GM21619 (cell line): Measurements from ENCODE around the gene OSBPL3.

Experiments
- ATAC-seq: cut with Tn5 transposase; IDR thresholded peaks from one replicate; pipeline ENCODE4 v1.9.1; 2021; ENCODE audit not compliant: unreplicated experiment

OSBPL3 gene

DNA sequence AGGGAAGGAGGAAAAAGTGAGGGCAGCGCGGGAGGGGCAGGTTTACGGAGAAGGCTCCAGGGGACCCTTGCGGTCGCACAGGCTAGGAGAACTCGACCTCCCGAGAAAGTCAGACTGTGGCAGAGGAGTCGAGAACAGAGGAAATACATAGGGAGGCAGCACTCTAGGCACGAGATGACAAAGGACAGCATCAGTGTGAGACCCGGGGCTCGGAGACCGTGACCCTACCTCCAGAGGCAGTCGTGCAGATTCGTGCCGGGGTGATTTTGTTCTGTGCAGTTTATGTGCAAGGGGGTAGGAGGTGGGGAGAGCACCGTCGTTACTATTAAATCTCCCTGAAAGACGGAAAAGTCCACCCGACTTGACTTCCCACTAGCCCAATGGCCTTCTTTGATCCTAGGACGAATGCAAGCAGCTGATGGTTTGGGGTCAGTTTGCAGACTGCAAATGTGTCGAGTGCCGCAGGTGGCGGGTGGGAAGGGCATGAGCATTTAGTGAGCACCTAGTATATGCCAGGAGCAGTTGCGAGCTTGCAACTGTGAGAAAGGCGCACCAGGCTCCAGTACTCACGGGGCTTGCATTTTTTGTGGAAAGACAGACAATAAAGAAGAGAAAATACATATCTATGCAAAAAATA lies 674 bp upstream of the OSBPL3 start:
- peak; percentile 5 for ATAC-seq

DNA sequence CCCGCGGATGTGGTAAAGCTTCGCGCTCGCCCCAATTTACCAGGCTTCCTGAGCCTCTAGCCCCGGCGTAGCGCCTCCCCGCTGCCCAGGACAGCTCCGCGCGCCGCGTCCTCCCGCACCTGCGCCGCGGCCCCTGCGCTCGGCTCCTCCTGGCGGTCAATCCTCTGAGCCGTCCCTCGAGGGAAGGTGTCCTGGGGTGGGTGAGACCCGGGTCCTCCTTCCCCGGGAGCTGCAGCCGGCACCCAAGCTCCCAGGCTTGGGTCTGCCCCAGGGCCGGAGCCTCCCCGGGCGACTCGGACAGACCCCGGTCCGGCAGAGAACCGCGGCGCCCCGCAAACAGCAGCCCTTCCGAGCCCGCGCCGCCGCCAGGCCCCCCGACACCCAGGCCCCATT lies 512 bp downstream of the OSBPL3 start:
- peak; percentile 43 for ATAC-seq

DNA sequence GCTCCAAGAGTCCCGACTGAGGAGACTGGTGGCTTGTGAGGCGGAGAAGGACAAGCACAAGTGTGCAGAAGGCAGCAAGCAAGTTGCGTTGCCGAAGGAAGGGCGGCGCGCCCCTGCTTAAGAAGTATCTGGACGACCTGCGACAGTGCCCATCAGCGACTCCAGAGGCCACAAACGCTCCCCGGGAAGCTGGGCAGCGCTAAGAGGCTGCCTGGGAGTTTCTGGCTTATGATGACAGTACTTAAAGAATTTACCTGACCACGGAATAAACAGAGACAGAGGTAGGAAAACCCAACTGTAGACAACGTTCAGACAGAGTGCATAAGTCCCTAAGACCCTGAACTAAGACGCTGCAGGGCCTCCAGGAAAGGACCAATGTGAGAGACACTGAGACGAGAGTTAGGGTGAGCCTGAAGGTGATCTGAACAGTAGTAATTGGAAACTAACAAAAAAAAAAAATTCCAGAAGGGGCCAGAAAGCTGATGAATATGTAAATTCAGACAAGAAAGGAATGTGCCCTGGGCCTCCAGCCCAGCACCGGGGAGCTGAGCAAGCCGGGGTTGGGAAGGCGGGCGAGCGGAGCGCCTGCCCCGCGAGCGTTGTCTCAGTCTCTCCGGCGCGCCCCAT lies 1.0 kb downstream of the OSBPL3 start:
- ATAC-seq: peak; percentile 0

DNA sequence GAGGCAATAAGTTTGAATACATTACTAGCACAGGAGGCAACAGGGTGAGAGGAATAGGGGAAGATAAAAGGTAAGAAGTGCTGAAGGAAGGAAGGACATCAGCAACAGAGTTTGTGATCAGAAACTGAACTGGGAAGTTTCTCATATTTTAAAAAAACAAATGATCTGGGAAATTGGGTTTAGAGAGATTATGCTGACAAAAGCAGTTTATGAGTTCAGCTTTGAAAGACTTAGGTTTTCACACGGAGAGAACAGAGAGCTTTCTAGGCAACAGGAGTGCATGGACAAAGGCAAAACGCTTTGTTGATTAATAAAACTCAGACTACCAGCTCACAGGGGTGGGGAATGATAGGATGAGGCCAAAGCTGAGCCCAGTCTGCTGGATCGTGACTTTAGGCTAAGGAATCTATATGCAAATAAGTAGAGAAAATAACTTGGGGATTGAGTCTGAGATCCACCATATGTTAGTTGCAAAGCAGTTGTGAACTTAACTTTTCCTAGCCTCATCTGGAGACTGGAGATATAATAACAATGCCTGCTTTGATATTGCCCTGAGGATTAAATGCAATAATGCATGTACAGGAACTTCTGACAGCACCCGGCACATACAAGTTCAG lies 4.2 kb downstream of the OSBPL3 start:
- no peak for ATAC-seq

DNA sequence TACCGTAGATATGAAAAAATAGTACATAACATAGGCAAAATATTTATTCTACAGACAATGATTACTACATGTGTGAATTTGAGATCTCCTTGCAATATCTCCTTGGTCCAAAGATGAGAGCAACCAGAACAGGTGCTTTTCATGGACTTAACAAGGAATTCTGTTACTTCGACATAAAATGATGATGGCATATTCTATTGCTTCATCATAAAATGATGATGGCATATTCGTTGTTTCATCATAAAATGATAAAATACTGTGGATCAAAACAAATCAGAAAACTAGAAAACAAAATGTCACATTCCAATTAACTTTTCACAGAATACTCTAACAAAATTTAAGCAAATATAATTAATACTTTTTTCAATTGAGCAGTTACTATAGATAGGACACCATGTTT lies 4.8 kb downstream of the OSBPL3 start:
- no peak for ATAC-seq

DNA sequence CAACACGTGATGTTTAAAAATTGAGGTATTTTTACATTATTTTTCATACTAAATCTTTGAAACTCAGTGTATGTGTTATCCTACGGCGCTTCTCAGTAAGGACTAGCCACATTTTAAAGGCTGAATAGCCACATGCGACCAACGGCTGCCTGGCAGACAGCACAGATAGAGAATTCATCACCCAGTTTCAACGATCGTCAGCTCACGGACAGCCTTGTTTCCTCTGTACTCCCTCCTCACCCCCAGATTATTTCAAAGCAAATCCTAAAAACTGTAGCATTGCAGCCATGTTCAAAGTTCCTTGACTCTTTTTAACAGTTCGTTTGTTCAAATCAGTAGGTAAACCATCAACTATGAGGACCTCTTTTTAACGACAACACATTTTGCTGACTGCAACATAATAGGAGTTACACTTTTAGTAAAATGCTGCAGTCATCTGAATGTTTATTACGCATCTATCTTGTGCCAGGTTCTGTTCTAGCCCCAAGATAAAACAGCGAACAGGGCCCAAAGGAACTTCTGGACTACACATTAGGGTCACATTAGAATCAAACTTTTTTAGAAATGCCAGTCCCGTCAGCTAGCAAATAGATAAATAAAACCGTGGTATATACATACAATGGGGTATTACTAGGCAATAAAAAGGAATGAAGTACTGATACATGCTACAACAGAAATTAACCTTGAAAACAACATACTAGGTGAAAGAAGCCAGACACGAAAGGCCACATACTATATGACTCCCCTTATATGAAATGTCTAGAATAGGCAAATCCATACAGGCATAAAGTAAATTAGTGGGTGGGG lies 5.7 kb downstream of the OSBPL3 start:
- no peak for ATAC-seq

DNA sequence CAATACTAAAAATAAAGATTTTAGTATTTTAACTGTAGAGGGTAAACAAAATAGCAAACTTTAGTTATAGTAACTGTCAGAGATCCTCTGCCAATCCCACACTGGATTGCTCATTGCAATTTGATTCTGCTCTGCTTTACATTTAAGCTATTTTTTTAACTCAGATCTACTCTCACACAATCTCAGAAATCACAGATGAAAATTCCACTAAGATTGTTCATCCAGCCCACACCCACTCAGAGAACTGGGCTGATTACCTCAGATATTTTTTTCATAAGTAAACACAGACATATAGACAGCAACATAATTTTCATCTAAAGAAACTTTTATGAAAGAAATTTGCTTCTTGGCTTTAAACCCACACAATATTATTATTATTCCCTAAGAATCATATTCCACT lies 7.0 kb downstream of the OSBPL3 start:
- no peak for ATAC-seq

DNA sequence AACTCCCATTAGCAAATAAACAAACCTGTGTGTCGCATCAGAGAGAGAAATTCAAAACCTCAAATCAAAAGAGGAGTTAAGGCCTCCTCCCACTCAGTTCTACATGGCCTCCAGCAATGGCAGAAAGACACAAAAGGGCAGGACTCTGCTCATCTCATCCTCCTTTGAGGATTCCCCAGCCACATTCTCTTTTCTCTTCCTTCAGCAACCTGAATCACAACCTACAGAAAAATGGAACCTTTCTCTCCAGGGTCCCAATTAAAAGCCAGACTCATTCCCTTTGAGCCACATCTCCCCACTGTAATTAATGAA lies 7.9 kb downstream of the OSBPL3 start:
- ATAC-seq: no peak

DNA sequence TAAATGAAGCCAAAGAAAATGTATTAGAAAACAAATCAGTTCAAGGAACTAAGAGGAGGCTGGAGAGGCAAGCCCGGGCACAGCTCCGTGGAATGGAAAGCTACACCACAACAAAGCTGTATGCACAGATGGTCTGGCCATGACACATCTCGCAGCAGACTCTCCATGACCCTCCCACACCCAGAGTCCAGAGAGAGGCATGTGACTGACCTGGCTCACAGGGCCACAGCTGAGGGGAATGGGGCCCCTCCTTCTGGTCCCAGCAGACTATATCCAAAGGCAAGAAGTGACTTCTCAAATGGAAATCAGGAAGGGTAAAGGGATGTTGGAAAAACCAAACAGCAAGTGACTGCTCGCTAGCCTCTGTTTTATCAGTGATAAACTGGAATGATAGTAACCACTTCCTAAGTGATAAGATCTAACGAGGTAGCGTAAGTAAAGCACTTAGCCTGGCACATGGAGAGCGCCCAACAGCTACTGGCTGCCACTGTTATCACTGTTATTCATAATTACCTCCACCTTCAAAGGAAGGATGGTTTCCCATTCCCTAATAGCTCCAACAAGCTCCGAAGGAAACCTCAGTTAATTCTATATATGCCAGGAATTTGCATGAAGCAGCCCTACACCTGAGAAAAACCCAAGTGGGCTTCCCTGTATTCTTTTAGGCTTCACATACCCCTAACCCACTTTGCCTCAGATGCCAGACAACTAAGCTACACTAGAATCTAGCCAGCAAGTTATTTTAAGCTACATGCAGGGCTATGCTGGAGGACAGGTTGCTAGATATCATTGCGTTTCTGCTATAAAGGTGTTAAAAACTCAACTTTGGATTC lies 8.4 kb downstream of the OSBPL3 start:
- ATAC-seq: no peak

DNA sequence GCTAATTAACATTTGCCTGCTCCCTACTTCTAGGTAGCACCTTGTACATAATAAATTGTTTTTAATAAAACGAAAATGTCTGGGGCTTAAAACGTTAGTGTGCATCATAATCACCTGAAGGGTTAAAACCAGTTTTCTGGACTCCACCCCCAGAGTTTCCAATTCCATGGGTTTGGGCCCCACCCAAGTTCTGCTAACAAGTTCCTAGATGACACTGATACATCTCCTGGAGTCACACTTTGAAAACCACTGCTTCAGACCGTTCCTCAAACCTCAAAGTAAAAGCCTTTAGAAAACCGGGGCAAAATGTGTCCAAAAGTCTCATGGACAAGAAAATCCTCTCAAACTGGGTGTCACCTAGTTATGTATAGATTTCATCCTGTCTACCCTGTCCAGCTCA lies 9.3 kb downstream of the OSBPL3 start:
- no peak for ATAC-seq

DNA sequence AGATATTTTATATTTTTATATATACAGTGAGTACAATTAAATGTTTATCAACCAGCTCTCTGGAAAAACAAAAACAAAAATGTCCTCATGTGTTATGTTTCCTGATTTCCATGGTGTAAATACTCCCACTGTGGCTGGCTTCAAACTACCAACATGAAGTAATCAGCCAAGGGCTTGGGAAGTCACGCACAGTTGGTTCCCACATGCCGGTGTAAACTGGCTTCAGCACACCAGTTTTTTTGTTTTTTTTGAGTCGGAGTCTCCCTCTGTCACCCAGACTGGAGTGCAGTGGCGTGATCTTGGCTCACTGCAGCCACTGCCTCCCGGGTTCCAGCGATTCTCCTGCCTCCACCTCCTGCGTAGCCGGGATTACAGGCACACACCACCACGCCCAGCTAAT lies 11.8 kb downstream of the OSBPL3 start:
- ATAC-seq: no peak

DNA sequence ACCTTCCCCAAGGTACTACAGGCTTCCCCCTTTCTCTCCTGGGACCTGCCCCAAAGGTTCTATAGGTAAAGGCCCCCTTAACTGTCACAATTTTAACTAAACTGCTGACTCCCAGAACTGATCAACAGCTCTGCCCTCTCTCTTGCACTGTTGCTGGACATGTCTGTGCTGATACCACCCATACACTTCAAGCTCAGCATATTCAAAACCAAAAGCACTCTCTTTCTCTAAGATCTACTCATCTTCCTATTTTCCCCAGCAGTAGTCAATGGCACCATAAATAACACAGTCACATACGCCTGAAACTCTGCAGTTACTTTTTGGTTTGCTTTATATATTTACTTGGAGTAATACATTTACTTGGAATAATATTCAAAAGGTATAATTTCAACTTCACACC lies 12.3 kb downstream of the OSBPL3 start:
- no peak for ATAC-seq

DNA sequence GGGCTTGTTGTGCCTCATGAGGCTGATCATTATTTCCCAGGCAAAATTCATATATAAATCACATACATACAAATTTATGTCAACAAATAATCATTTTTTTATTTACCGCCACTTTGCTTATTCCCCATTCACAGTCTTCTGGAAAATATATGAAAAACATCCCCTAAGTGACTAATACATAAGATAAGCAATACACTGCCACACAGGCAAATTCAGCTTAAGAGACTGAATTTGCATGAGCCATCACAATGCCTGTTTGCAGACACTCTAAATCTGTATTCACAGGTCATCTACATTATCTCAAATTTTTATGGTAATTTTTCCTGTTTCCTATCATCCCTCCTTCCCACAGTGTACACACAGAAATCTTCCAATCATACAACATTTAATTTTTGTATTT lies 13.2 kb downstream of the OSBPL3 start:
- ATAC-seq: no peak

DNA sequence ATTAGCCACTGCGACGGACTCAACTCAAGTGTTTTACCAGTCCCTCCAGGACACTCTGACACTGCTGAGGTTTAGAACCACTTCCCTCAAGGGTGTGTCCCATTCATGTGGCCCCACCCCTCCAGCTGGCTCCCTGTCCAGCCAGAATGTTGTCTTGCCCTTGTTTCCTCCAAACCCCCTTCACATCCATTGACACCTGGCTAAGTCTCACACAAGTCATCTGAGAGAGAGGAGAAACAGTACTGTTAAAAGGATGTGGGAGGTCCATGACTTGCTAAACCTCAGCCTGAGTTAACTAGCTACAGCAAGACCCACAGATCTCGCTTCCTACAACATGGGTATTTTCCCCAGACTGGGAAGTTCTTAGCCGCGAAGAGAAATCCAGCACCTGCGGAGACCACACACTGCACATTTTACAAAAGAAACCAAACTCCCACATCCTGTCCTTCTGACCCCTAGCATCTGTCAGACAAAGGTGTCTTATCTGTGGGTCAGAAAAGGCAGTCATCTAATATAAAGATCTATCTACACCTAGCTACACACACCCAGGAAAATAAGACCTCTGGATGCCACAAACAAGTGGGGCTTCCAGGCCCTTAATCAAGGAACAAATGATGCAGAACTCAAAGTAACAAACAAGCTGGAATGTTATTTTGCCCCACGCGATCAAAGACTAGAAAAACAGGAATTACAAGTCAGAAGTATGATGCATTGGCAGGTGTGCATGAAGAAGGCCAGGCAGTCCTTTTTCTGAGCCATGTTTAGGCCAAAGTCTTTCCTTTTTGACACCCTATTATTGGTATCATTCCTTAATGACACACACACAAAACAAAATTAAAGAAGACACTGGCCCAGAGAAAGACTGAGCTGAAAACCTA lies 13.9 kb downstream of the OSBPL3 start:
- peak; percentile 85 for ATAC-seq

DNA sequence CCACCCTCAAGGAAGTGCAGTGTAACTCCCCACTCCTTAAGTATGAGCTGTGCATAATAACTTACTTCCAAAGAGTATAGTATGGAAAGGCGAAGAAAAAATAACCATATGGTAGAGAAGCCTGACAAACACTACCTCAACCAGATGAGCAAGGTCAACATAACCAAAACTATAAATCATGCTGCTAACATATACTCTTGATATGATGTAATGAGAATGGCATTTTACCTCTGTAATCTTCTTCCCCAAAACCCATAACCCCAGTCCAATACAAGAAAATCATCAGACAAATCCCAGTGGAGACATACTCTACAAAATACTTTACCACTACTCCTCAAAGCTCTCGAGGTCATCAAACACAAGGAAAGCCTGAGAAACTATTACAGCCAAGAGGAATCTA lies 15.8 kb downstream of the OSBPL3 start:
- no peak for ATAC-seq

DNA sequence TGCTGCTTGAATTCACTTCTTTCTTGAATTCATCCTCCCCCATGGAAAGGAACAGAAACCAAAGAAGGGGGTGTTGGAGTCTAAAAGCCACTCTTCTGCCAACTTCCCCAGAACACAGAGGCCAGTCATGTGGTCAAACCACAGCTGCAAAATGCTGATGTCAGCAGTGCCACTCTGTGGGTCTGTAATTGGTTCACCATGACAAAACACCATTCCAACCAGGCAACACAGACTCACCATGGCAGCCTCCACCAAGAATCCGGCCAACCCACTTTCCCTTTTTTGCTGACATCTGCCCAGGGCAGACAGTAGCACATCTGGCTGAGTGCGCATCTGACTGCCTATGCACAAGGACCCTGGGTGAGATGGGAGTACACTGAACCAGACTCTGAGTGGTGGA lies 16.8 kb downstream of the OSBPL3 start:
- ATAC-seq: no peak

DNA sequence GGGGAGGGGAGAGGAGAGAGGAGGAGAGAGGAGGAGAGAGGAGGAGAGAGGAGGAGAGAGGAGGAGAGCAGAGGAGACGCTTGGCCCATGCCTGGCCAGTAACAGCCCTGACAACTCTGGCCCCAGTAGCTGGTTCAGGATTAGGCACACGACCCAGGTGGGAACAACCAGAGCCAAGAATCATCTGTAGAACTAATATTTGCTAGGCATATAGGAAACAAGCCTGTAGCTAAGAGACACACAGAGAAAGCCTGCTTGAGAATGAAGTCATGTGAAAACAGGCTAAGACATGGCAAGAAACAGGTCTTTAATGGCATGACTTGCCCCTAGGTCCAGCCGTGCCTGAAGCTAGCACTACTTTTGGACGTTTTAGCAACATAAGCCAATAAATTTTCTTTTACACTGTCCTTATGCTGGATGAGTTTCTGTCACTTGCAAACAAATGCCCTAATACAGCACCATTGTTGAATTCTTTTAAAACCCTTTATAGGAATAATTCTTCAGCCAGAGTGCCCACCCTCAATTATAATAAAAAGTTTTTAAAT lies 17.5 kb downstream of the OSBPL3 start:
- no peak for ATAC-seq

DNA sequence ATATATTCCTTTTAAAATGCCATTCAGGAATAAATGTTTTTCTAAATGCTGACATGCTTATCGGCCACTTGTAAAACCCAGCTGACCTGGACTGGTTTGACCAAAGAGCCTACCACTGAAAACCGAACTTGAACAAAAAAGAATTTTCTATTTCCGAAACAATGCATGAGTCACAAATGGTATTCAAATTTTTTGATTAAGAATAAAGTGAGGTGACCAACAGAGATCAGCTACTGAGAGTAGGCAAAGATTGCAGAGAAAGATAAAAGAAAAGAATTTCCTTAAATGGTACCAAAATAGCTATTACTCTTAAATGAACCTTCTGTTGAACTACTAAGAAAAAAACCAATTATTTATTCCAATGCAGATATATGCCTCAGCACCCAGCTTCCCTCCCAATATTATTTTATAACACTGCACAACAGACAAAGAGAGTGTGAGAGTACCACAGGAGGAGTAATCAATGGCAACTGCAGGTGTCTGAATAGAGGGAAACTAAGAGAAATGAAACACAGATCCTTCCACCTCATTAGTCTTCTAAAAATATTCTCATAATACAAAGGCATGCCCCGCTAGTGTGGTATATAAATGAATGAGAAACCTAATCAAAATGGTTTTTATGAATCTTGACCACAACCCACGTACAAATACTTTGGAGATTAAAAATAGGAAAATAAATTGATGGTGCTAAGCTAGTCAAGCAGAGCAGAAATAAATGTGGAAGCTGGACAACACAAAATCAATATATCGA lies 20.1 kb downstream of the OSBPL3 start:
- ATAC-seq: no peak

DNA sequence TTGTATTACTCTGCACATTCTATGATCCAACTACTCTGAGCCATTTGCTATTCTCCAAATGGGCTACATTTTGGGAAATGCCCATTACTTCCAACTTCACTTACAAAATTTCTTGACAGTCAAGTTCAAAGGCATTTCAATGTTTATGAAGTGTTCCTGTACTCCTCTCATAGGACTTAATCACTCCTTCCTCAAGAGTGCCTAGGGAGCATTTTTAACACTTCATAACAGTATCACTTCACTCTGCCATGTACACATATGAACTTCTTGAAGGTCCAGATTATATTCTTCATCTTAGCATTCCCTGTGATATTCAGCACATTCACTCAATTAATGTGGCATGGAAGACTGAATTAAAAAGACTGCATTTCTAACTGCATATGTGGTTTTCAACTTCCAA lies 21.6 kb downstream of the OSBPL3 start:
- ATAC-seq: no peak
